Activated T-cell treated with anti-CD3 and anti-CD28 coated beads for 48 hours (primary cell): Measurements from ENCODE around the gene TSHZ3.

Experiments
- DNase-seq: peaks from one replicate; pipeline ENCODE4 v3.0.0-alpha.2; 2020; ENCODE audit warnings: low read depth

TSHZ3 gene

GRCh38 chr19:31261019-31261602 is 88.1 kb downstream of the TSHZ3 start:
- no peak for DNase-seq

- no peak for DNase-seq
Observed at GRCh38 chr19:31260171-31260933, 88.9 kb downstream of the TSHZ3 start.

- DNase-seq, result no peak
Observed at GRCh38 chr19:31258211-31259052, 90.8 kb downstream of the TSHZ3 start.

- DNase-seq, result no peak
Observed at GRCh38 chr19:31257426-31258130, 91.7 kb downstream of the TSHZ3 start.

- DNase-seq, result no peak
Observed at GRCh38 chr19:31257025-31257424, 92.2 kb downstream of the TSHZ3 start.

GRCh38 chr19:31256593-31256960 is 92.7 kb downstream of the TSHZ3 start:
- DNase-seq, result no peak

- no peak for DNase-seq
Observed at GRCh38 chr19:31255831-31256592, 93.2 kb downstream of the TSHZ3 start.

- DNase-seq, result no peak
Observed at GRCh38 chr19:31255174-31255799, 93.9 kb downstream of the TSHZ3 start.

GRCh38 chr19:31254611-31255010 is 94.6 kb downstream of the TSHZ3 start:
- DNase-seq, result no peak

GRCh38 chr19:31254180-31254551 is 95.1 kb downstream of the TSHZ3 start:
- DNase-seq, result no peak

- DNase-seq, result no peak
Observed at GRCh38 chr19:31253526-31254179, 95.6 kb downstream of the TSHZ3 start.

GRCh38 chr19:31252441-31252840 is 96.8 kb downstream of the TSHZ3 start:
- DNase-seq, result no peak

GRCh38 chr19:31249217-31249616 is 100.0 kb downstream of the TSHZ3 start:
- DNase-seq, result no peak

GRCh38 chr19:31235806-31236205 is 113.4 kb downstream of the TSHZ3 start:
- DNase-seq, result no peak

GRCh38 chr19:31233295-31233800 is 115.9 kb downstream of the TSHZ3 start:
- DNase-seq, result no peak

- DNase-seq, result no peak
Observed at GRCh38 chr19:31232871-31233270, 116.4 kb downstream of the TSHZ3 start.

GRCh38 chr19:31232180-31232579 is 117.1 kb downstream of the TSHZ3 start:
- no peak for DNase-seq

GRCh38 chr19:31231237-31231636 is 118.0 kb downstream of the TSHZ3 start:
- no peak for DNase-seq

GRCh38 chr19:31226151-31226935 is 122.9 kb downstream of the TSHZ3 start:
- no peak for DNase-seq
